Gastrocnemius medialis (tissue), 4 donors: ENCODE measurements around the gene ACSL1. TPM values are rescaled to one million over a fixed set of nuclear protein-coding genes. Genes with fewer than 3 reads are reported as not detected.
A peak's percentile ranks its signal among the peaks of the same experiment; 100 is the strongest.
"Not testable (repeated sequence)": the region's sequence is repeated elsewhere in the genome, so short reads cannot be mapped to it uniquely, and the experiment has no call there.

Experiments used
- ATAC-seq, 2 donors: fragments of 150-250 bp; one replicate each; pipeline ENCODE4 v1.9.1; 2016
- DNase-seq, 2 donors: peaks; one replicate each; pipeline ENCODE4 v3.0.0-alpha.2; 2019
- H3K27ac ChIP-seq, 4 donors: fragments of 200-600 bp; sonication (generic); 1 replicate in 1 of 4; 2 replicates in 3 of 4; pipeline ENCODE4 v1.5.1; 2016 to 2018; ENCODE audit warnings: mild to moderate bottlenecking in 2 of 4, moderate library complexity in 1 of 4
- H3K27me3 ChIP-seq, 3 donors: fragments of 200-600 bp; sonication (generic) in 2 of 3; 1 replicate in 1 of 3; 2 replicates in 2 of 3; pipeline versions ENCODE4 v1.5.1 to v1.6.0; 2016 to 2019; ENCODE audit warnings: mild to moderate bottlenecking in 1 of 3, moderate library complexity in 1 of 3
- H3K36me3 ChIP-seq, 2 donors: fragments of 200-600 bp; sonication (generic) in 1 of 2; one replicate each; pipeline ENCODE4 v1.5.1; 2017 to 2018
- H3K4me1 ChIP-seq, 2 donors: fragments of 200-600 bp; sonication (generic) in 1 of 2; one replicate each; pipeline ENCODE4 v1.5.1; 2016 to 2017; ENCODE audit warnings: mild to moderate bottlenecking in 2 of 2
- H3K4me3 ChIP-seq, 4 donors: fragments of 200-600 bp; sonication (generic) in 3 of 4; 1 replicate in 1 of 4; 2 replicates in 3 of 4; pipeline ENCODE4 v1.5.1; 2016 to 2019; ENCODE audit warnings: mild to moderate bottlenecking in 2 of 4
- H3K9me3 ChIP-seq, 3 donors: fragments of 200-600 bp; sonication (generic) in 2 of 3; 1 replicate in 1 of 3; 2 replicates in 2 of 3; pipeline ENCODE4 v1.5.1; 2016 to 2019
- CTCF ChIP-seq, 5 experiments: fragments of 450-650 bp in 3 of 5; fragments of 200-600 bp in 2 of 5; sonication (generic) in 2 of 5; IDR thresholded peaks in 4 of 5; conservative IDR thresholded peaks in 1 of 5; 1 replicate in 4 of 5; 2 replicates in 1 of 5; pipeline ENCODE4 v1.5.1; 2016 to 2019; ENCODE audit warnings: antibody characterized with exemption in 5 of 5, mild to moderate bottlenecking in 3 of 5, moderate library complexity in 3 of 5
- POLR2A ChIP-seq, 2 donors: fragments of 450-650 bp; IDR thresholded peaks; one replicate each; pipeline ENCODE4 v1.6.1; 2017; ENCODE audit warnings: antibody characterized with exemption in 2 of 2, mild to moderate bottlenecking in 2 of 2, moderate library complexity in 2 of 2
- in situ Hi-C, 4 donors: fragments of 200-750 bp; cut with MboI; loops; one replicate each; pipeline versions ENCODE4 v1.15.0 to v1.8.0; 2017; ENCODE audit warnings: low sequenced_read_pairs in 4 of 4
- intact Hi-C: fragments of 100-400 bp; cut with DNase I; formaldehyde crosslinking; loops from one replicate; pipeline ENCODE4 v1.15.1; 2023; ENCODE audit warnings: low total_unique reads
- total RNA-seq, 4 donors: library from RNA; depleted of rRNA; stranded (reverse); fragments of >200 nt; gene quantifications; one replicate each; pipeline versions ENCODE4 v1.1.0 to v1.2.3, GENCODE V29; 2016

Gene ACSL1
- total RNA-seq, 4 donors from 2014 or later = 591 to 2,181 (median 1,316) TPM

- intact Hi-C loops = no loop called here
Measured at GRCh38 chr4:184787766-184788503, 37.8 kb downstream of the ACSL1 start.

GRCh38 chr4:184785813-184786212 lies 40.0 kb downstream of the ACSL1 start:
- no peak for ATAC-seq

More at GRCh38 chr4:184787766-184788503, 37.8 kb downstream of the ACSL1 start:
- Histone ChIP-seq H3K4me1 (peaks cover 30 to 34% of the 10 kb centered on the region in 2 donors), H3K27ac (peak overlapping the region; percentile 97 to 100 (median 98)), H3K9me3 (no peaks in the 10 kb centered on the region), H3K4me3 (no peak overlapping the region), H3K36me3 (peaks cover 5 to 80% of the 10 kb centered on the region in 2 donors), H3K27me3 (no peaks in the 10 kb centered on the region)
- DNase-seq (no peak), ATAC-seq (no peak)
- no peak for TF ChIP-seq CTCF (IDR thresholded peaks at IDR 0.05 in 4 of 5, conservative IDR thresholded peaks at IDR 0.05 in 1 of 5)
- TF ChIP-seq POLR2A (IDR thresholded peaks at IDR 0.05) = no peak
- in situ Hi-C loops = no loop called here

GRCh38 chr4:184784628-184785257 lies 41.0 kb downstream of the ACSL1 start:
- H3K4me3 ChIP-seq = no peak overlapping the region
- DNase-seq (no peak), ATAC-seq (no peak)
- H3K27ac ChIP-seq = peak overlapping the region; percentile 7 to 100 (median 80)
- in situ Hi-C loops (no loop called here), intact Hi-C loops (loop anchor here (2.0 kb wide), 1 partner anchor 16 kb away; no protein-coding TSS in a partner anchor)
- H3K27me3 ChIP-seq = no peaks in the 10 kb centered on the region
- H3K9me3 ChIP-seq = no peaks in the 10 kb centered on the region
- TF ChIP-seq CTCF (IDR thresholded peaks at IDR 0.05 in 4 of 5, conservative IDR thresholded peaks at IDR 0.05 in 1 of 5) = no peak
- TF ChIP-seq POLR2A (IDR thresholded peaks at IDR 0.05) = no peak
- peaks cover 5 to 98% of the 10 kb centered on the region in 2 donors for H3K36me3 ChIP-seq
- H3K4me1 ChIP-seq = peaks cover 9 to 11% of the 10 kb centered on the region in 2 donors

More at GRCh38 chr4:184785813-184786212, 40.0 kb downstream of the ACSL1 start:
- no peaks in the 10 kb centered on the region for H3K27me3 ChIP-seq
- peaks cover 5 to 97% of the 10 kb centered on the region in 2 donors for H3K36me3 ChIP-seq
- TF ChIP-seq CTCF (IDR thresholded peaks at IDR 0.05 in 4 of 5, conservative IDR thresholded peaks at IDR 0.05 in 1 of 5) (no peak), POLR2A (IDR thresholded peaks at IDR 0.05) (no peak)
- no peak for DNase-seq
- intact Hi-C loops (loop anchor here (2.0 kb wide), 1 partner anchor 17 kb away; no protein-coding TSS in a partner anchor), in situ Hi-C loops (no loop called here)
- no peak overlapping the region for H3K4me3 ChIP-seq
- no peaks in the 10 kb centered on the region for H3K9me3 ChIP-seq
- H3K27ac ChIP-seq = peak overlapping the region; percentile 37 to 100 (median 98)
- peaks cover 15 to 16% of the 10 kb centered on the region in 2 donors for H3K4me1 ChIP-seq

- ATAC-seq = peak in 1 of 2 donors; percentile 21
- H3K27me3 ChIP-seq = no peaks in the 10 kb centered on the region
- intact Hi-C loops (no loop called here), in situ Hi-C loops (no loop called here)
- no peak overlapping the region for H3K4me3 ChIP-seq
- H3K4me1 ChIP-seq = peaks cover 3 to 4% of the 10 kb centered on the region in 2 donors
- peaks cover 1 to 98% of the 10 kb centered on the region in 2 donors for H3K36me3 ChIP-seq
- DNase-seq = no peak
- TF ChIP-seq CTCF (IDR thresholded peaks at IDR 0.05 in 4 of 5, conservative IDR thresholded peaks at IDR 0.05 in 1 of 5) = no peak
- TF ChIP-seq POLR2A (IDR thresholded peaks at IDR 0.05) = no peak
- peak overlapping the region; percentile 12 to 100 (median 80) for H3K27ac ChIP-seq
- H3K9me3 ChIP-seq = no peaks in the 10 kb centered on the region
Measured at GRCh38 chr4:184782731-184783373, 42.9 kb downstream of the ACSL1 start.

GRCh38 chr4:184779160-184779559 lies 46.6 kb downstream of the ACSL1 start:
- H3K4me3 ChIP-seq, DNase-seq, H3K4me1 ChIP-seq, H3K9me3 ChIP-seq, intact Hi-C loops, ATAC-seq, in situ Hi-C loops, H3K27me3 ChIP-seq: not testable (repeated sequence)
- H3K36me3 ChIP-seq = peaks cover 0 to 100% of the 10 kb centered on the region in 2 donors
- H3K27ac ChIP-seq = peak overlapping the region; percentile 12 to 62 (median 43)
